ENCODE data around the gene ATG5.
"Not testable (repeated sequence)": the region's sequence is repeated elsewhere in the genome, so short reads cannot be mapped to it uniquely, and the experiment has no call there.

The ATG5 gene

GRCh38 chr6:106256201-106256968, 69.2 kb downstream of the ATG5 start:
- DNase-seq: no peak

GRCh38 chr6:106255306-106255705, 70.3 kb downstream of the ATG5 start:
- DNase-seq: no peak

GRCh38 chr6:106254636-106255035, 70.9 kb downstream of the ATG5 start:
- DNase-seq: no peak

- no peak for DNase-seq
Measured at GRCh38 chr6:106253731-106254130, 71.8 kb downstream of the ATG5 start.

GRCh38 chr6:106253172-106253571, 72.4 kb downstream of the ATG5 start:
- DNase-seq: no peak

GRCh38 chr6:106252687-106253086, 72.9 kb downstream of the ATG5 start:
- DNase-seq: no peak

- DNase-seq: not testable (repeated sequence)
Measured at GRCh38 chr6:106251531-106252255, 73.9 kb downstream of the ATG5 start.

GRCh38 chr6:106250953-106251352, 74.6 kb downstream of the ATG5 start:
- no peak for DNase-seq

GRCh38 chr6:106249658-106250057, 75.9 kb downstream of the ATG5 start:
- DNase-seq: no peak

- DNase-seq: no peak
Measured at GRCh38 chr6:106247733-106248132, 77.8 kb downstream of the ATG5 start.

- no peak for DNase-seq
Measured at GRCh38 chr6:106247293-106247692, 78.3 kb downstream of the ATG5 start.

- DNase-seq: no peak
Measured at GRCh38 chr6:106244931-106245330, 80.6 kb downstream of the ATG5 start.

GRCh38 chr6:106244521-106244920, 81.0 kb downstream of the ATG5 start:
- DNase-seq: no peak

- DNase-seq: no peak
Measured at GRCh38 chr6:106243261-106243660, 82.3 kb downstream of the ATG5 start.

GRCh38 chr6:106241498-106241897, 84.1 kb downstream of the ATG5 start:
- no peak for DNase-seq

- DNase-seq: no peak
Measured at GRCh38 chr6:106237286-106237685, 88.3 kb downstream of the ATG5 start.

- not testable (repeated sequence) for DNase-seq
Measured at GRCh38 chr6:106229876-106230445, 95.6 kb downstream of the ATG5 start.

GRCh38 chr6:106227612-106228507, 97.7 kb downstream of the ATG5 start:
- DNase-seq: no peak

- DNase-seq: no peak
Measured at GRCh38 chr6:106226676-106227075, 98.9 kb downstream of the ATG5 start.

GRCh38 chr6:106225581-106225980, 100.0 kb downstream of the ATG5 start:
- no peak for DNase-seq

GRCh38 chr6:106223300-106223930, 102.1 kb downstream of the ATG5 start:
- DNase-seq: peak; percentile 57 to 61

- no peak for DNase-seq
Measured at GRCh38 chr6:106220485-106220884, 105.1 kb downstream of the ATG5 start.
